ENCODE data around the gene ENSA. TPM values are rescaled to one million over a fixed set of nuclear protein-coding genes. Genes with fewer than 3 reads are reported as not detected.
A peak's percentile ranks its signal among the peaks of the same experiment; 100 is the strongest.

ENSA gene
- polyA plus RNA-seq, 2 of the 4 experiments (the other 2 are of a cell fraction), result 67.9 to 128 TPM

GRCh38 chr1:150579110-150579944 is 50.1 kb downstream of the ENSA start, which contains the start of gene MCL1 (continued):
- TF ChIP-seq SMC3 (IDR thresholded peaks at IDR 0.05), result no peak; the same call in 1 of the 3 replicates
- TF ChIP-seq JUN (IDR thresholded peaks at IDR 0.05), result peak; percentile 98 to 99
- TF ChIP-seq, protein P1, sequence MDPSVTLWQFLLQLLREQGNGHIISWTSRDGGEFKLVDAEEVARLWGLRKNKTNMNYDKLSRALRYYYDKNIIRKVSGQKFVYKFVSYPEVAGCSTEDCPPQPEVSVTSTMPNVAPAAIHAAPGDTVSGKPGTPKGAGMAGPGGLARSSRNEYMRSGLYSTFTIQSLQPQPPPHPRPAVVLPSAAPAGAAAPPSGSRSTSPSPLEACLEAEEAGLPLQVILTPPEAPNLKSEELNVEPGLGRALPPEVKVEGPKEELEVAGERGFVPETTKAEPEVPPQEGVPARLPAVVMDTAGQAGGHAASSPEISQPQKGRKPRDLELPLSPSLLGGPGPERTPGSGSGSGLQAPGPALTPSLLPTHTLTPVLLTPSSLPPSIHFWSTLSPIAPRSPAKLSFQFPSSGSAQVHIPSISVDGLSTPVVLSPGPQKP (IDR thresholded peaks at IDR 0.05; ENCODE audit: low read depth, low read length), result peak; percentile 98
- peak; percentile 90; the same call in 1 of the 2 replicates for TF ChIP-seq TP53 (CRISPR knock-in tag; IDR thresholded peaks at IDR 0.05)
- TF ChIP-seq FOSL2 (IDR thresholded peaks at IDR 0.05), result no peak
- TF ChIP-seq FOSL2 (CRISPR knock-in tag; IDR thresholded peaks at IDR 0.05), result no peak; the same call in 1 of the 2 replicates
- peak; percentile 80; the same call in 1 of the 2 replicates for TF ChIP-seq FOSB (CRISPR knock-in tag; IDR thresholded peaks at IDR 0.05)
- no peak for TF ChIP-seq SREBF2 (IDR thresholded peaks at IDR 0.05)
- TF ChIP-seq, protein P2, sequence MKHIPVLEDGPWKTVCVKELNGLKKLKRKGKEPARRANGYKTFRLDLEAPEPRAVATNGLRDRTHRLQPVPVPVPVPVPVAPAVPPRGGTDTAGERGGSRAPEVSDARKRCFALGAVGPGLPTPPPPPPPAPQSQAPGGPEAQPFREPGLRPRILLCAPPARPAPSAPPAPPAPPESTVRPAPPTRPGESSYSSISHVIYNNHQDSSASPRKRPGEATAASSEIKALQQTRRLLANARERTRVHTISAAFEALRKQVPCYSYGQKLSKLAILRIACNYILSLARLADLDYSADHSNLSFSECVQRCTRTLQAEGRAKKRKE (CRISPR knock-in tag; IDR thresholded peaks at IDR 0.05; ENCODE audit: low read depth), result no peak
- TF ChIP-seq RAD21 (conservative IDR thresholded peaks at IDR 0.05 in 1 of 2, IDR thresholded peaks at IDR 0.05 in 1 of 2), result no peak; a peak in 1 of 5 replicates
- no peak for TF ChIP-seq USF2 (IDR thresholded peaks at IDR 0.05)
- TF ChIP-seq, protein P3, sequence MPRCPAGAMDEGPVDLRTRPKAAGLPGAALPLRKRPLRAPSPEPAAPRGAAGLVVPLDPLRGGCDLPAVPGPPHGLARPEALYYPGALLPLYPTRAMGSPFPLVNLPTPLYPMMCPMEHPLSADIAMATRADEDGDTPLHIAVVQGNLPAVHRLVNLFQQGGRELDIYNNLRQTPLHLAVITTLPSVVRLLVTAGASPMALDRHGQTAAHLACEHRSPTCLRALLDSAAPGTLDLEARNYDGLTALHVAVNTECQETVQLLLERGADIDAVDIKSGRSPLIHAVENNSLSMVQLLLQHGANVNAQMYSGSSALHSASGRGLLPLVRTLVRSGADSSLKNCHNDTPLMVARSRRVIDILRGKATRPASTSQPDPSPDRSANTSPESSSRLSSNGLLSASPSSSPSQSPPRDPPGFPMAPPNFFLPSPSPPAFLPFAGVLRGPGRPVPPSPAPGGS (IDR thresholded peaks at IDR 0.05), result peak; percentile 99
- no peak for TF ChIP-seq HEYL (CRISPR knock-in tag; IDR thresholded peaks at IDR 0.05)
- no peak for TF ChIP-seq ZC3H11A (IDR thresholded peaks at IDR 0.05)
- TF ChIP-seq POLR2A (IDR thresholded peaks at IDR 0.05; ENCODE audit: low read length), result peak; percentile 87
- TF ChIP-seq PHF8 (IDR thresholded peaks at IDR 0.05; ENCODE audit: borderline replicate concordance, low read depth), result peak; percentile 98; the same call in 1 of the 2 replicates
- 0 out of 2 replicates have a peak, but pooled peaks have one; percentile 24 for TF ChIP-seq MAZ (IDR thresholded peaks at IDR 0.05; ENCODE audit: borderline replicate concordance, low read depth, low read length)
- peak; percentile 68; the same call in 1 of the 2 replicates for TF ChIP-seq HOXB5 (CRISPR knock-in tag; IDR thresholded peaks at IDR 0.05)
- no peak for TF ChIP-seq HDAC2 (IDR thresholded peaks at IDR 0.05)
- TF ChIP-seq MAFK (IDR thresholded peaks at IDR 0.05; ENCODE audit: partially characterized antibody), result no peak
- TF ChIP-seq, protein P4, sequence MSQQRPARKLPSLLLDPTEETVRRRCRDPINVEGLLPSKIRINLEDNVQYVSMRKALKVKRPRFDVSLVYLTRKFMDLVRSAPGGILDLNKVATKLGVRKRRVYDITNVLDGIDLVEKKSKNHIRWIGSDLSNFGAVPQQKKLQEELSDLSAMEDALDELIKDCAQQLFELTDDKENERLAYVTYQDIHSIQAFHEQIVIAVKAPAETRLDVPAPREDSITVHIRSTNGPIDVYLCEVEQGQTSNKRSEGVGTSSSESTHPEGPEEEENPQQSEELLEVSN (IDR thresholded peaks at IDR 0.05; ENCODE audit: borderline replicate concordance, low read depth), result no peak; the same call in 1 of the 2 replicates
- no peak for TF ChIP-seq MYC (IDR thresholded peaks at IDR 0.05; ENCODE audit: borderline replicate concordance, low read length)
- peak in 1 of 2 experiments; percentile 9; a peak in 1 of 5 replicates for TF ChIP-seq EP300 (IDR thresholded peaks at IDR 0.05)
- peak; percentile 71 to 72 for TF ChIP-seq CEBPB (IDR thresholded peaks at IDR 0.05)
- TF ChIP-seq, protein P5, sequence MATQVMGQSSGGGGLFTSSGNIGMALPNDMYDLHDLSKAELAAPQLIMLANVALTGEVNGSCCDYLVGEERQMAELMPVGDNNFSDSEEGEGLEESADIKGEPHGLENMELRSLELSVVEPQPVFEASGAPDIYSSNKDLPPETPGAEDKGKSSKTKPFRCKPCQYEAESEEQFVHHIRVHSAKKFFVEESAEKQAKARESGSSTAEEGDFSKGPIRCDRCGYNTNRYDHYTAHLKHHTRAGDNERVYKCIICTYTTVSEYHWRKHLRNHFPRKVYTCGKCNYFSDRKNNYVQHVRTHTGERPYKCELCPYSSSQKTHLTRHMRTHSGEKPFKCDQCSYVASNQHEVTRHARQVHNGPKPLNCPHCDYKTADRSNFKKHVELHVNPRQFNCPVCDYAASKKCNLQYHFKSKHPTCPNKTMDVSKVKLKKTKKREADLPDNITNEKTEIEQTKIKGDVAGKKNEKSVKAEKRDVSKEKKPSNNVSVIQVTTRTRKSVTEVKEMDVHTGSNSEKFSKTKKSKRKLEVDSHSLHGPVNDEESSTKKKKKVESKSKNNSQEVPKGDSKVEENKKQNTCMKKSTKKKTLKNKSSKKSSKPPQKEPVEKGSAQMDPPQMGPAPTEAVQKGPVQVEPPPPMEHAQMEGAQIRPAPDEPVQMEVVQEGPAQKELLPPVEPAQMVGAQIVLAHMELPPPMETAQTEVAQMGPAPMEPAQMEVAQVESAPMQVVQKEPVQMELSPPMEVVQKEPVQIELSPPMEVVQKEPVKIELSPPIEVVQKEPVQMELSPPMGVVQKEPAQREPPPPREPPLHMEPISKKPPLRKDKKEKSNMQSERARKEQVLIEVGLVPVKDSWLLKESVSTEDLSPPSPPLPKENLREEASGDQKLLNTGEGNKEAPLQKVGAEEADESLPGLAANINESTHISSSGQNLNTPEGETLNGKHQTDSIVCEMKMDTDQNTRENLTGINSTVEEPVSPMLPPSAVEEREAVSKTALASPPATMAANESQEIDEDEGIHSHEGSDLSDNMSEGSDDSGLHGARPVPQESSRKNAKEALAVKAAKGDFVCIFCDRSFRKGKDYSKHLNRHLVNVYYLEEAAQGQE (IDR thresholded peaks at IDR 0.05), result peak; percentile 66
- TF ChIP-seq NR3C1 (IDR thresholded peaks at IDR 0.05), result no peak
- TF ChIP-seq POLR2AphosphoS2 (conservative IDR thresholded peaks at IDR 0.05; ENCODE audit: low read length), result no peak
- TF ChIP-seq BHLHE40 (IDR thresholded peaks at IDR 0.05; ENCODE audit: low read depth, low read length), result no peak

Data from A549 (cell line).